Prostate gland (tissue), 2 donors: ENCODE results near the gene LCE1B. TPM values are rescaled to one million over a fixed set of nuclear protein-coding genes. Genes with fewer than 3 reads are reported as not detected.

ENCODE experiments used
- DNase-seq: peaks from one replicate; pipeline ENCODE4 v3.0.0-alpha.2; 2019; ENCODE audit warnings: low spot score
- H3K27ac ChIP-seq, 2 donors: fragments of 200-600 bp; sonication (generic); 2 replicates each; pipeline ENCODE4 v1.5.1; 2017 to 2019
- H3K27me3 ChIP-seq: fragments of 200-600 bp; sonication (generic); replicated peaks from 2 replicates; pipeline ENCODE4 v1.5.1; 2019; ENCODE audit not compliant: insufficient read depth
- H3K36me3 ChIP-seq, 2 donors: fragments of 200-600 bp; sonication (generic); 1 replicate in 1 of 2; 2 replicates in 1 of 2; pipeline versions ENCODE4 v1.5.1 to v1.8.1; 2017 to 2019
- H3K4me1 ChIP-seq: fragments of 200-600 bp; sonication (generic); replicated peaks from 2 replicates; pipeline ENCODE4 v1.5.1; 2019
- H3K4me3 ChIP-seq, 2 donors: fragments of 200-600 bp; sonication (generic); 2 replicates each; pipeline ENCODE4 v1.5.1; 2017 to 2019
- H3K9me3 ChIP-seq: fragments of 200-600 bp; sonication (generic); 2 replicates; pipeline ENCODE4 v1.5.1; 2017
- POLR2A ChIP-seq: fragments of 450-650 bp; IDR thresholded peaks from one replicate; pipeline ENCODE4 v1.6.1; 2016; ENCODE audit warnings: antibody characterized with exemption, mild to moderate bottlenecking
- POLR2AphosphoS5 ChIP-seq: sonication (generic); formaldehyde crosslinking; IDR thresholded peaks from one replicate; pipeline ENCODE4 v1.6.1; 2017; ENCODE audit warnings: antibody characterized with exemption
- WGBS: methylation state at CpG from one replicate; pipeline ENCODE4 v1.1.5; 2018; 5-methylcytosine and 5-hydroxymethylcytosine counted together
- intact Hi-C: fragments of 100-400 bp; cut with DNase I; formaldehyde crosslinking; loops from one replicate; pipeline ENCODE4 v1.14.2; 2022
- total RNA-seq, 2 donors: library from RNA; depleted of rRNA; stranded (reverse); fragments of >200 nt; gene quantifications; one replicate each; pipeline ENCODE4 v1.1.0, GENCODE V29; 2016
- TF ChIP-seq, protein P1 (sequence below), 4 experiments: fragments of 200-600 bp in 2 of 4; fragments of 450-650 bp in 2 of 4; sonication (generic) in 2 of 4; IDR thresholded peaks; 1 replicate in 3 of 4; 2 replicates in 1 of 4; pipeline ENCODE4 v1.5.1; 2016 to 2019; ENCODE audit warnings: antibody characterized with exemption in 4 of 4, mild to moderate bottlenecking in 2 of 4, moderate library complexity in 2 of 4

LCE1B gene
- total RNA-seq, 2 donors from 2014 or later = 0.51 TPM; not detected in 1

DNA sequence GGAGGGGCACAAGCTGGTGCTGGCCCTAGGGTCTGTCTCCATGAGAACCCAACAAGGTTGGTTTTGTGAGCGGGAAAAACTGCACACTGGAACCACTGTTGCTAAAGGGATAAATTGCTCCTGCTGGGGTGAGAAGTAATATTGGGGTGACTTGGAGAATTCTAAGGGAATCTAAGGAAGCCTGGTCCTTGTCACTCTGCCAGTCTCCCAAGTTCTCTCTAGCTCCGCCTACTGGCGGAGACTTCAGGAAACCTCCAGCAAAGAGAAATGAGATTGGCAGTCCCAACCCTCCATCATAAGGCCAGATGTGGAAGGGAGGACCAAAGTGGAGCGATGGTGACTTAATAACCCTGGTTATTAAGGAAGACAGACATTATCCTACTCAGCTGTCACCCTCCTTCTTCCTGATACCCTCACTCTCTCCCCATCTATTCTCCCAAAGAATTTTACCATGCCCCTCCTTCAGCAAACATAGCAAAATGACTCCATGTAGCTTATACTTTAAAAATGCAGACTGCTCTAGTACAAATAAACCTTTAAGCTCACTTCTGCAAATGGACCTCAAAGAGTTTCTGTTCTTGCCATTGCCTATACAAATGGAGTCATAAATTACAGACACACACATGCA is 34.1 kb upstream of the LCE1B start:
- no peaks in the 10 kb centered on the region for H3K36me3 ChIP-seq
- no peak overlapping the region for H3K4me3 ChIP-seq
- no peaks in the 10 kb centered on the region for H3K4me1 ChIP-seq
- H3K27ac ChIP-seq = no peak overlapping the region
- no peaks in the 10 kb centered on the region for H3K27me3 ChIP-seq
- H3K9me3 ChIP-seq = no peaks in the 10 kb centered on the region
- WGBS = 61% methylated on average over 4 of the region's 4 CpGs
- DNase-seq = no peak
- TF ChIP-seq, protein P1, sequence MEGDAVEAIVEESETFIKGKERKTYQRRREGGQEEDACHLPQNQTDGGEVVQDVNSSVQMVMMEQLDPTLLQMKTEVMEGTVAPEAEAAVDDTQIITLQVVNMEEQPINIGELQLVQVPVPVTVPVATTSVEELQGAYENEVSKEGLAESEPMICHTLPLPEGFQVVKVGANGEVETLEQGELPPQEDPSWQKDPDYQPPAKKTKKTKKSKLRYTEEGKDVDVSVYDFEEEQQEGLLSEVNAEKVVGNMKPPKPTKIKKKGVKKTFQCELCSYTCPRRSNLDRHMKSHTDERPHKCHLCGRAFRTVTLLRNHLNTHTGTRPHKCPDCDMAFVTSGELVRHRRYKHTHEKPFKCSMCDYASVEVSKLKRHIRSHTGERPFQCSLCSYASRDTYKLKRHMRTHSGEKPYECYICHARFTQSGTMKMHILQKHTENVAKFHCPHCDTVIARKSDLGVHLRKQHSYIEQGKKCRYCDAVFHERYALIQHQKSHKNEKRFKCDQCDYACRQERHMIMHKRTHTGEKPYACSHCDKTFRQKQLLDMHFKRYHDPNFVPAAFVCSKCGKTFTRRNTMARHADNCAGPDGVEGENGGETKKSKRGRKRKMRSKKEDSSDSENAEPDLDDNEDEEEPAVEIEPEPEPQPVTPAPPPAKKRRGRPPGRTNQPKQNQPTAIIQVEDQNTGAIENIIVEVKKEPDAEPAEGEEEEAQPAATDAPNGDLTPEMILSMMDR (IDR thresholded peaks at IDR 0.05) = no peak
- TF ChIP-seq POLR2A = no peak
- no peak for TF ChIP-seq POLR2AphosphoS5
- intact Hi-C loops = no loop called here

- TF ChIP-seq, protein P1 (IDR thresholded peaks at IDR 0.05) = no peak
- TF ChIP-seq POLR2AphosphoS5 (no peak), POLR2A (no peak)
- WGBS = 73% methylated on average over 2 of the region's 2 CpGs
- no peak for DNase-seq
- Histone ChIP-seq H3K9me3 (no peaks in the 10 kb centered on the region), H3K36me3 (no peaks in the 10 kb centered on the region), H3K4me3 (no peak overlapping the region), H3K4me1 (no peaks in the 10 kb centered on the region), H3K27ac (no peak overlapping the region), H3K27me3 (no peaks in the 10 kb centered on the region)
- intact Hi-C loops = no loop called here
Observed at GRCh38 chr1:152783095-152783494, 28.7 kb upstream of the LCE1B start.

DNA sequence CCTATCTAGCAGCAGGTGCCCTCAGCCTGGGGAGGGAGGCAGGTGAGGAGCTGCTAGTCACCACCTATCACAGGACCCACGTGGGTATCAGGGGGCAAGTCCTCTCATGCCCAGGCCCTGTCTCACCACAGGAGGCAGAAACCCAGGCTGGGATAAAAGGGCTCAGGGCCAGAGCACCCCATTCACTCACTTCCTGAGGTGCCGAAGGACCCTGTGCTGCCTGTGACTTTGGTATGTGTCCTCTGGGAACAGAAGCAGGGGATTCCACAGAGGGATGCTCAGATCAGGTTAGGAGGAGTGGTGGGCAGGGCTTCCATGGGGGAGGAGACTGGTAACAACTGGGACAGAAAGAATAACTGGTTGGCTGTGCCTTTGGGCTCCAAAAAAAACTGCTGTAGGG is 25.7 kb upstream of the LCE1B start, which contains the start of gene LCE1E:
Gene LCE1E, plus strand, starts transcription at position 181 of the 400 bp plus-strand sequence. CDS start 1,043 bp downstream, outside the sequence.
- no peaks in the 10 kb centered on the region for H3K9me3 ChIP-seq
- TF ChIP-seq, protein P1 (IDR thresholded peaks at IDR 0.05) = no peak
- no peak for TF ChIP-seq POLR2A
- TF ChIP-seq POLR2AphosphoS5 = no peak
- 15% methylated on average over 2 of the region's 2 CpGs for WGBS

GRCh38 chr1:152795686-152796085 is 16.1 kb upstream of the LCE1B start:
- Histone ChIP-seq H3K4me1 (no peaks in the 10 kb centered on the region), H3K27me3 (no peaks in the 10 kb centered on the region), H3K9me3 (no peaks in the 10 kb centered on the region), H3K4me3 (no peak overlapping the region), H3K36me3 (no peaks in the 10 kb centered on the region), H3K27ac (no peak overlapping the region)
- DNase-seq = no peak
- no peak for TF ChIP-seq POLR2AphosphoS5
- TF ChIP-seq POLR2A = no peak
- TF ChIP-seq, protein P1 (IDR thresholded peaks at IDR 0.05) = no peak
- intact Hi-C loops = no loop called here
- WGBS = 40% methylated on average over 4 of the region's 4 CpGs

More for the DNA sequence above, 25.7 kb upstream of the LCE1B start, which contains the start of gene LCE1E:
- no peaks in the 10 kb centered on the region for H3K4me1 ChIP-seq
- no peaks in the 10 kb centered on the region for H3K36me3 ChIP-seq
- DNase-seq = no peak
- H3K4me3 ChIP-seq = no peak within 1 kb of the TSS
- no peaks in the 10 kb centered on the region for H3K27me3 ChIP-seq
- H3K27ac ChIP-seq = no peak within 1 kb of the TSS
- intact Hi-C loops = no loop called here

GRCh38 chr1:152796421-152796820 is 15.3 kb upstream of the LCE1B start, which contains the start of gene LCE1D:
Gene LCE1D (plus strand): TSS chr1:152796721. CDS start chr1:152797795, 1,074 bp downstream.
- no peaks in the 10 kb centered on the region for H3K27me3 ChIP-seq
- intact Hi-C loops = no loop called here
- H3K4me3 ChIP-seq = no peak within 1 kb of the TSS
- no peak within 1 kb of the TSS for H3K27ac ChIP-seq
- TF ChIP-seq POLR2A (no peak), POLR2AphosphoS5 (no peak)
- TF ChIP-seq, protein P1 (IDR thresholded peaks at IDR 0.05) = no peak
- H3K4me1 ChIP-seq = no peaks in the 10 kb centered on the region
- H3K36me3 ChIP-seq = no peaks in the 10 kb centered on the region
- WGBS = 60% methylated on average over 1 of the region's 3 CpGs
- DNase-seq = no peak
- no peaks in the 10 kb centered on the region for H3K9me3 ChIP-seq
